ENCODE results near the gene PRKD3. TPM values are rescaled to one million over a fixed set of nuclear protein-coding genes. Genes with fewer than 3 reads are reported as not detected.

Gene PRKD3
- total and polyA plus RNA-seq, 2 of the 13 experiments (the other 11 are each of a cell fraction or from before 2014, with no cell fraction given): 11.6 to 38.4 TPM

DNA sequence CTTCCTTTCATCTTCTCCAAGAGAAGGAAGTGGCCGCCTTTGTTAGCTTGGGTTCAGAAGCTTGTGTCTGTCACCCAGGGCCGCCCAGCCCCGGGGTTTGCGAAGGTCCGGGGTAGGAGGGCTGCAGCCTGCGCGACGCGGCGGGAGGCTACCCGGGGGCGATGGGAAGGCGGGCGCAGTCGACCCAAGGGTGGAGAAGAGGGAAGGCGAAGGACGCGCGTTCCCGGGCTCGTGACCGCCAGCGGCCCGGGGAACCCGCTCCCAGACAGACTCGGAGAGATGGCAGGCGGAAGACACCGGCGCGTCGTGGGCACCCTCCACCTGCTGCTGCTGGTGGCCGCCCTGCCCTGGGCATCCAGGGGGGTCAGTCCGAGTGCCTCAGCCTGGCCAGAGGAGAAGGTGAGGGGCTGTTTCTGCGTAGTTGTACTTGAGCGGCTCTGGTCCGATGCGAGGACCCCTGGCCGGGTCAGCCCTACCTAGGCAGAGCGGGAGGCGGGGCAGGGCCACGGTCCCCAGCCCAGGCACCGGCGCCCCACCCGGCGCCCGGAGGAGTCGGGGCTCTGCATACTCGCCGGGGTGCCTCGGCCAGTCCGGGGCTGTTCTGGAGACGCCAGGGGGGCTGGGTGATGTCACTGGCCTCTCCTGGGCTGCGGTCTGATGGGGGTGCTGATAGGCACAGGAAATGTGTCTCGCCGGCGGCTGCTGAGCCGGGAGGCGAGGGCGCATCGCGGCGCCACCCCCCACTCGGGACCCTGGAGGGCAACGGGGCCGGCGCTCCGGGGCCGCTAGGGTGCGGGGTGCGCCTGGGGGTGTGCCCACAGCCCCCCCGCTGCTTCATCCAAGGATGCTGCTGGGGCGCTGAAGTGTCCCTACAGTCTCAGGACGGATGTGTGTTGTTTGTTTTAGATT is 20.1 kb upstream of the PRKD3 start, which contains the start of gene QPCT (continued):
- TF ChIP-seq, protein P1, sequence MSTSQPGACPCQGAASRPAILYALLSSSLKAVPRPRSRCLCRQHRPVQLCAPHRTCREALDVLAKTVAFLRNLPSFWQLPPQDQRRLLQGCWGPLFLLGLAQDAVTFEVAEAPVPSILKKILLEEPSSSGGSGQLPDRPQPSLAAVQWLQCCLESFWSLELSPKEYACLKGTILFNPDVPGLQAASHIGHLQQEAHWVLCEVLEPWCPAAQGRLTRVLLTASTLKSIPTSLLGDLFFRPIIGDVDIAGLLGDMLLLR (CRISPR knock-in tag; IDR thresholded peaks at IDR 0.05): no peak
- no peak for TF ChIP-seq PHB2 (IDR thresholded peaks at IDR 0.05; ENCODE audit: partially characterized antibody)
- TF ChIP-seq, protein P2, sequence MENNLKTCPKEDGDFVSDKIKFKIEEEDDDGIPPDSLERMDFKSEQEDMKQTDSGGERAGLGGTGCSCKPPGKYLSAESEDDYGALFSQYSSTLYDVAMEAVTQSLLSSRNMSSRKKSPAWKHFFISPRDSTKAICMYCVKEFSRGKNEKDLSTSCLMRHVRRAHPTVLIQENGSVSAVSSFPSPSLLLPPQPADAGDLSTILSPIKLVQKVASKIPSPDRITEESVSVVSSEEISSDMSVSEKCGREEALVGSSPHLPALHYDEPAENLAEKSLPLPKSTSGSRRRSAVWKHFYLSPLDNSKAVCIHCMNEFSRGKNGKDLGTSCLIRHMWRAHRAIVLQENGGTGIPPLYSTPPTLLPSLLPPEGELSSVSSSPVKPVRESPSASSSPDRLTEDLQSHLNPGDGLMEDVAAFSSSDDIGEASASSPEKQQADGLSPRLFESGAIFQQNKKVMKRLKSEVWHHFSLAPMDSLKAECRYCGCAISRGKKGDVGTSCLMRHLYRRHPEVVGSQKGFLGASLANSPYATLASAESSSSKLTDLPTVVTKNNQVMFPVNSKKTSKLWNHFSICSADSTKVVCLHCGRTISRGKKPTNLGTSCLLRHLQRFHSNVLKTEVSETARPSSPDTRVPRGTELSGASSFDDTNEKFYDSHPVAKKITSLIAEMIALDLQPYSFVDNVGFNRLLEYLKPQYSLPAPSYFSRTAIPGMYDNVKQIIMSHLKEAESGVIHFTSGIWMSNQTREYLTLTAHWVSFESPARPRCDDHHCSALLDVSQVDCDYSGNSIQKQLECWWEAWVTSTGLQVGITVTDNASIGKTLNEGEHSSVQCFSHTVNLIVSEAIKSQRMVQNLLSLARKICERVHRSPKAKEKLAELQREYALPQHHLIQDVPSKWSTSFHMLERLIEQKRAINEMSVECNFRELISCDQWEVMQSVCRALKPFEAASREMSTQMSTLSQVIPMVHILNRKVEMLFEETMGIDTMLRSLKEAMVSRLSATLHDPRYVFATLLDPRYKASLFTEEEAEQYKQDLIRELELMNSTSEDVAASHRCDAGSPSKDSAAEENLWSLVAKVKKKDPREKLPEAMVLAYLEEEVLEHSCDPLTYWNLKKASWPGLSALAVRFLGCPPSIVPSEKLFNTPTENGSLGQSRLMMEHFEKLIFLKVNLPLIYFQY (CRISPR knock-in tag; IDR thresholded peaks at IDR 0.05; ENCODE audit: borderline replicate concordance): no peak
- TF ChIP-seq, protein P3, sequence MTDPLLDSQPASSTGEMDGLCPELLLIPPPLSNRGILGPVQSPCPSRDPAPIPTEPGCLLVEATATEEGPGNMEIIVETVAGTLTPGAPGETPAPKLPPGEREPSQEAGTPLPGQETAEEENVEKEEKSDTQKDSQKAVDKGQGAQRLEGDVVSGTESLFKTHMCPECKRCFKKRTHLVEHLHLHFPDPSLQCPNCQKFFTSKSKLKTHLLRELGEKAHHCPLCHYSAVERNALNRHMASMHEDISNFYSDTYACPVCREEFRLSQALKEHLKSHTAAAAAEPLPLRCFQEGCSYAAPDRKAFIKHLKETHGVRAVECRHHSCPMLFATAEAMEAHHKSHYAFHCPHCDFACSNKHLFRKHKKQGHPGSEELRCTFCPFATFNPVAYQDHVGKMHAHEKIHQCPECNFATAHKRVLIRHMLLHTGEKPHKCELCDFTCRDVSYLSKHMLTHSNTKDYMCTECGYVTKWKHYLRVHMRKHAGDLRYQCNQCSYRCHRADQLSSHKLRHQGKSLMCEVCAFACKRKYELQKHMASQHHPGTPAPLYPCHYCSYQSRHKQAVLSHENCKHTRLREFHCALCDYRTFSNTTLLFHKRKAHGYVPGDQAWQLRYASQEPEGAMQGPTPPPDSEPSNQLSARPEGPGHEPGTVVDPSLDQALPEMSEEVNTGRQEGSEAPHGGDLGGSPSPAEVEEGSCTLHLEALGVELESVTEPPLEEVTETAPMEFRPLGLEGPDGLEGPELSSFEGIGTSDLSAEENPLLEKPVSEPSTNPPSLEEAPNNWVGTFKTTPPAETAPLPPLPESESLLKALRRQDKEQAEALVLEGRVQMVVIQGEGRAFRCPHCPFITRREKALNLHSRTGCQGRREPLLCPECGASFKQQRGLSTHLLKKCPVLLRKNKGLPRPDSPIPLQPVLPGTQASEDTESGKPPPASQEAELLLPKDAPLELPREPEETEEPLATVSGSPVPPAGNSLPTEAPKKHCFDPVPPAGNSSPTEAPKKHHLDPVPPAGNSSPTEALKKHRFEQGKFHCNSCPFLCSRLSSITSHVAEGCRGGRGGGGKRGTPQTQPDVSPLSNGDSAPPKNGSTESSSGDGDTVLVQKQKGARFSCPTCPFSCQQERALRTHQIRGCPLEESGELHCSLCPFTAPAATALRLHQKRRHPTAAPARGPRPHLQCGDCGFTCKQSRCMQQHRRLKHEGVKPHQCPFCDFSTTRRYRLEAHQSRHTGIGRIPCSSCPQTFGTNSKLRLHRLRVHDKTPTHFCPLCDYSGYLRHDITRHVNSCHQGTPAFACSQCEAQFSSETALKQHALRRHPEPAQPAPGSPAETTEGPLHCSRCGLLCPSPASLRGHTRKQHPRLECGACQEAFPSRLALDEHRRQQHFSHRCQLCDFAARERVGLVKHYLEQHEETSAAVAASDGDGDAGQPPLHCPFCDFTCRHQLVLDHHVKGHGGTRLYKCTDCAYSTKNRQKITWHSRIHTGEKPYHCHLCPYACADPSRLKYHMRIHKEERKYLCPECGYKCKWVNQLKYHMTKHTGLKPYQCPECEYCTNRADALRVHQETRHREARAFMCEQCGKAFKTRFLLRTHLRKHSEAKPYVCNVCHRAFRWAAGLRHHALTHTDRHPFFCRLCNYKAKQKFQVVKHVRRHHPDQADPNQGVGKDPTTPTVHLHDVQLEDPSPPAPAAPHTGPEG (CRISPR knock-in tag; IDR thresholded peaks at IDR 0.05): no peak
- no peak for TF ChIP-seq NFRKB (IDR thresholded peaks at IDR 0.05)
- no peak for TF ChIP-seq ZMYM4 (CRISPR knock-in tag; IDR thresholded peaks at IDR 0.05)
- TF ChIP-seq NCOA5 (CRISPR knock-in tag; IDR thresholded peaks at IDR 0.05): no peak
- TF ChIP-seq, protein P4, sequence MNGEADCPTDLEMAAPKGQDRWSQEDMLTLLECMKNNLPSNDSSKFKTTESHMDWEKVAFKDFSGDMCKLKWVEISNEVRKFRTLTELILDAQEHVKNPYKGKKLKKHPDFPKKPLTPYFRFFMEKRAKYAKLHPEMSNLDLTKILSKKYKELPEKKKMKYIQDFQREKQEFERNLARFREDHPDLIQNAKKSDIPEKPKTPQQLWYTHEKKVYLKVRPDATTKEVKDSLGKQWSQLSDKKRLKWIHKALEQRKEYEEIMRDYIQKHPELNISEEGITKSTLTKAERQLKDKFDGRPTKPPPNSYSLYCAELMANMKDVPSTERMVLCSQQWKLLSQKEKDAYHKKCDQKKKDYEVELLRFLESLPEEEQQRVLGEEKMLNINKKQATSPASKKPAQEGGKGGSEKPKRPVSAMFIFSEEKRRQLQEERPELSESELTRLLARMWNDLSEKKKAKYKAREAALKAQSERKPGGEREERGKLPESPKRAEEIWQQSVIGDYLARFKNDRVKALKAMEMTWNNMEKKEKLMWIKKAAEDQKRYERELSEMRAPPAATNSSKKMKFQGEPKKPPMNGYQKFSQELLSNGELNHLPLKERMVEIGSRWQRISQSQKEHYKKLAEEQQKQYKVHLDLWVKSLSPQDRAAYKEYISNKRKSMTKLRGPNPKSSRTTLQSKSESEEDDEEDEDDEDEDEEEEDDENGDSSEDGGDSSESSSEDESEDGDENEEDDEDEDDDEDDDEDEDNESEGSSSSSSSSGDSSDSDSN (CRISPR knock-in tag; IDR thresholded peaks at IDR 0.05): peak; percentile 66
- TF ChIP-seq BCL6 (CRISPR knock-in tag; IDR thresholded peaks at IDR 0.05): 0 out of 2 replicates have a peak, but pooled peaks have one; percentile 7
- TF ChIP-seq, protein P5, sequence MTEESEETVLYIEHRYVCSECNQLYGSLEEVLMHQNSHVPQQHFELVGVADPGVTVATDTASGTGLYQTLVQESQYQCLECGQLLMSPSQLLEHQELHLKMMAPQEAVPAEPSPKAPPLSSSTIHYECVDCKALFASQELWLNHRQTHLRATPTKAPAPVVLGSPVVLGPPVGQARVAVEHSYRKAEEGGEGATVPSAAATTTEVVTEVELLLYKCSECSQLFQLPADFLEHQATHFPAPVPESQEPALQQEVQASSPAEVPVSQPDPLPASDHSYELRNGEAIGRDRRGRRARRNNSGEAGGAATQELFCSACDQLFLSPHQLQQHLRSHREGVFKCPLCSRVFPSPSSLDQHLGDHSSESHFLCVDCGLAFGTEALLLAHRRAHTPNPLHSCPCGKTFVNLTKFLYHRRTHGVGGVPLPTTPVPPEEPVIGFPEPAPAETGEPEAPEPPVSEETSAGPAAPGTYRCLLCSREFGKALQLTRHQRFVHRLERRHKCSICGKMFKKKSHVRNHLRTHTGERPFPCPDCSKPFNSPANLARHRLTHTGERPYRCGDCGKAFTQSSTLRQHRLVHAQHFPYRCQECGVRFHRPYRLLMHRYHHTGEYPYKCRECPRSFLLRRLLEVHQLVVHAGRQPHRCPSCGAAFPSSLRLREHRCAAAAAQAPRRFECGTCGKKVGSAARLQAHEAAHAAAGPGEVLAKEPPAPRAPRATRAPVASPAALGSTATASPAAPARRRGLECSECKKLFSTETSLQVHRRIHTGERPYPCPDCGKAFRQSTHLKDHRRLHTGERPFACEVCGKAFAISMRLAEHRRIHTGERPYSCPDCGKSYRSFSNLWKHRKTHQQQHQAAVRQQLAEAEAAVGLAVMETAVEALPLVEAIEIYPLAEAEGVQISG (CRISPR knock-in tag; IDR thresholded peaks at IDR 0.05): 0 out of 2 replicates have a peak, but pooled peaks have one; percentile 16
